ENCODE results near the gene PTPRJ.

The PTPRJ gene

GRCh38 chr11:48096588-48097525, 116.5 kb downstream of the PTPRJ start:
- no peak for DNase-seq

GRCh38 chr11:48098024-48098423, 117.7 kb downstream of the PTPRJ start:
- no peak for DNase-seq

- no peak for DNase-seq
These were observed 119.6 kb downstream of the PTPRJ start for GRCh38 chr11:48099916-48100446.

GRCh38 chr11:48101044-48101733, 120.8 kb downstream of the PTPRJ start:
- DNase-seq, result no peak

- DNase-seq, result no peak
These were observed 121.6 kb downstream of the PTPRJ start for GRCh38 chr11:48101958-48102357.

- no peak for DNase-seq
These were observed 123.5 kb downstream of the PTPRJ start for GRCh38 chr11:48103621-48104567.

GRCh38 chr11:48104568-48104924, 124.2 kb downstream of the PTPRJ start:
- DNase-seq, result no peak

- DNase-seq, result no peak
These were observed 125.0 kb downstream of the PTPRJ start for GRCh38 chr11:48105096-48105990.

- no peak for DNase-seq
These were observed 125.8 kb downstream of the PTPRJ start for GRCh38 chr11:48106166-48106565.

GRCh38 chr11:48107188-48107704, 126.9 kb downstream of the PTPRJ start:
- peak; percentile 60 to 71 for DNase-seq

- peak; percentile 51 to 63 for DNase-seq
These were observed 128.1 kb downstream of the PTPRJ start for GRCh38 chr11:48108231-48109045.

GRCh38 chr11:48109046-48109666, 128.8 kb downstream of the PTPRJ start:
- DNase-seq, result peak in 1 of 2 donors; percentile 33

- DNase-seq, result no peak
These were observed 130.1 kb downstream of the PTPRJ start for GRCh38 chr11:48110509-48110766.

GRCh38 chr11:48111891-48112290, 131.5 kb downstream of the PTPRJ start:
- DNase-seq, result peak; percentile 79 to 80

- no peak for DNase-seq
These were observed 134.4 kb downstream of the PTPRJ start for GRCh38 chr11:48114740-48115139.

GRCh38 chr11:48116437-48117228, 136.3 kb downstream of the PTPRJ start:
- no peak for DNase-seq

GRCh38 chr11:48122246-48122645, 141.9 kb downstream of the PTPRJ start:
- DNase-seq, result no peak

GRCh38 chr11:48122656-48123055, 142.3 kb downstream of the PTPRJ start:
- DNase-seq, result no peak

- no peak for DNase-seq
These were observed 143.0 kb downstream of the PTPRJ start for GRCh38 chr11:48123254-48123875.

Measured in inflammatory macrophage (primary cell).